HepG2 (cell line): ENCODE results near the gene MYCBPAP. TPM values are rescaled to one million over a fixed set of nuclear protein-coding genes. Genes with fewer than 3 reads are reported as not detected.
A peak's percentile ranks its signal among the peaks of the same experiment; 100 is the strongest.

Experiments used
- CHCHD3 ChIP-seq: sonication (generic); formaldehyde crosslinking; IDR thresholded peaks from 2 replicates; pipeline ENCODE4 v1.8.0; 2022; ENCODE audit warnings: mild to moderate bottlenecking, missing genetic modification reagents, moderate library complexity
- EP300 ChIP-seq, 3 experiments: sonication (generic) in 1 of 3; formaldehyde crosslinking in 1 of 3; IDR thresholded peaks; 2 replicates each; pipeline versions ENCODE4 v1.5.1 to v1.6.1; 2011 to 2020; ENCODE audit warnings: low read depth in 2 of 3, low read length in 2 of 3, borderline replicate concordance in 1 of 3, improper control_type of control experiment in 1 of 3, mild to moderate bottlenecking in 1 of 3, missing genetic modification reagents in 1 of 3, moderate library complexity in 1 of 3
- ETV6 ChIP-seq: sonication (generic); formaldehyde crosslinking; conservative IDR thresholded peaks from 2 replicates; pipeline ENCODE4 v1.4.0; 2020; ENCODE audit warnings: missing genetic modification reagents
- HES4 ChIP-seq: sonication (generic); formaldehyde crosslinking; IDR thresholded peaks from 2 replicates; pipeline ENCODE4 v1.9.0; 2021; ENCODE audit warnings: mild to moderate bottlenecking, missing genetic modification reagents, borderline replicate concordance
- KDM4B ChIP-seq: sonication (generic); formaldehyde crosslinking; IDR thresholded peaks from 2 replicates; pipeline ENCODE4 v1.4.0; 2020; ENCODE audit warnings: missing genetic modification reagents
- LRRFIP1 ChIP-seq: sonication (generic); formaldehyde crosslinking; conservative IDR thresholded peaks from 2 replicates; pipeline ENCODE4 v1.4.0; 2020; ENCODE audit warnings: missing genetic modification reagents
- MAZ ChIP-seq, 2 experiments: sonication (generic) in 1 of 2; formaldehyde crosslinking in 1 of 2; IDR thresholded peaks; 2 replicates each; pipeline versions ENCODE4 v1.5.0 to v1.6.1; 2012 to 2020; ENCODE audit warnings: low read depth in 2 of 2, mild to moderate bottlenecking in 2 of 2, borderline replicate concordance in 1 of 2, improper control_type of control experiment in 1 of 2, low read length in 1 of 2, missing genetic modification reagents in 1 of 2, moderate library complexity in 1 of 2
- MEIS1 ChIP-seq: sonication (generic); formaldehyde crosslinking; IDR thresholded peaks from 2 replicates; pipeline ENCODE4 v1.9.0; 2021; ENCODE audit warnings: mild to moderate bottlenecking, missing genetic modification reagents, moderate library complexity, borderline replicate concordance
- RBAK ChIP-seq: sonication (generic); formaldehyde crosslinking; IDR thresholded peaks from 2 replicates; pipeline ENCODE4 v1.5.1; 2020; ENCODE audit warnings: mild to moderate bottlenecking, missing genetic modification reagents
- SMAD3 ChIP-seq: sonication (generic); formaldehyde crosslinking; IDR thresholded peaks from 2 replicates; pipeline ENCODE4 v1.4.0; 2020; ENCODE audit warnings: missing genetic modification reagents
- SRY ChIP-seq: sonication (generic); formaldehyde crosslinking; IDR thresholded peaks from 2 replicates; pipeline ENCODE4 v1.8.0; 2022; ENCODE audit warnings: mild to moderate bottlenecking, missing genetic modification reagents
- TMF1 ChIP-seq: sonication (generic); formaldehyde crosslinking; IDR thresholded peaks from 2 replicates; pipeline ENCODE4 v1.8.1; 2022; ENCODE audit warnings: low read depth, missing genetic modification reagents
- ZNF317 ChIP-seq: sonication (generic); formaldehyde crosslinking; IDR thresholded peaks from 2 replicates; pipeline ENCODE4 v1.5.0; 2020; ENCODE audit warnings: mild to moderate bottlenecking, missing genetic modification reagents
- ZNF788 ChIP-seq: sonication (generic); formaldehyde crosslinking; IDR thresholded peaks from 2 replicates; pipeline ENCODE4 v1.5.0; 2020; ENCODE audit warnings: mild to moderate bottlenecking, missing genetic modification reagents, borderline replicate concordance
- polyA plus RNA-seq, 8 experiments: library from polyadenylated mRNA; depleted of rRNA in 3 of 8; stranded (reverse) in 7 of 8; unstranded in 1 of 8; fragments of >200 nt; fragmentation: Illumina TruSeq in 4 of 8; extraction: Trizol in 4 of 8; gene quantifications; 2 replicates each; pipeline versions ENCODE4 v1.2.1 to v1.2.3, GENCODE V29; 2011 to 2016; ENCODE audit warnings: low read depth in 4 of 8, missing spikeins in 1 of 8, mixed read lengths in 1 of 8; ENCODE audit not compliant: insufficient read depth in 1 of 8
- total RNA-seq, 5 experiments: library from RNA; depleted of rRNA; stranded (reverse); fragments of >200 nt; fragmentation: Illumina TruSeq; extraction: Trizol; gene quantifications; 2 replicates each; pipeline ENCODE4 v1.2.3, GENCODE V29; 2016; ENCODE audit warnings: low read depth in 1 of 5
- TF ChIP-seq, protein P1 (sequence below): sonication (generic); formaldehyde crosslinking; IDR thresholded peaks from 2 replicates; pipeline ENCODE4 v1.5.0; 2020; ENCODE audit warnings: mild to moderate bottlenecking, missing genetic modification reagents, moderate library complexity
- TF ChIP-seq, protein P2 (sequence below): sonication (generic); formaldehyde crosslinking; IDR thresholded peaks from 2 replicates; pipeline ENCODE4 v1.4.0; 2020; ENCODE audit warnings: missing genetic modification reagents
- TF ChIP-seq, protein P3 (sequence below): sonication (generic); formaldehyde crosslinking; IDR thresholded peaks from 2 replicates; pipeline ENCODE4 v1.5.1; 2020; ENCODE audit warnings: missing genetic modification reagents, mild to moderate bottlenecking, borderline replicate concordance

The MYCBPAP gene
- total and polyA plus RNA-seq, 2 of the 13 experiments (the other 11 are each of a cell fraction or from before 2014, with no cell fraction given) = 0.22 to 0.24 TPM

GRCh38 chr17:50547035-50547735 is 38.9 kb downstream of the MYCBPAP start, which contains the start of gene SPATA20 (continued):
- TF ChIP-seq LRRFIP1 (no peak), CHCHD3 (peak; percentile 74; the same call in 1 of the 2 replicates), MAZ (IDR thresholded peaks at IDR 0.05; ENCODE audit: borderline replicate concordance, low read depth, low read length) (peak; percentile 54; the same call in 1 of the 2 replicates), MAZ (CRISPR knock-in tag; IDR thresholded peaks at IDR 0.05; ENCODE audit: low read depth) (peak; percentile 89), SRY (CRISPR knock-in tag) (peak; percentile 84), EP300 (IDR thresholded peaks at IDR 0.05; ENCODE audit: low read depth in 2 of 2, low read length in 2 of 2) (peak in 1 of 2 experiments; percentile 31; a peak in 1 of 4 replicates), EP300 (CRISPR knock-in tag; IDR thresholded peaks at IDR 0.05; ENCODE audit: borderline replicate concordance) (0 out of 2 replicates have a peak, but pooled peaks have one; percentile 22), SMAD3 (CRISPR knock-in tag) (peak; percentile 83; the same call in 1 of the 2 replicates), HES4 (CRISPR knock-in tag) (peak; percentile 98), MEIS1 (CRISPR knock-in tag) (0 out of 2 replicates have a peak, but pooled peaks have one; percentile 52), ETV6 (CRISPR knock-in tag) (peak; percentile 90), RBAK (CRISPR knock-in tag) (no peak), TMF1 (no peak), ZNF788 (CRISPR knock-in tag) (peak; percentile 89), ZNF317 (CRISPR knock-in tag) (no peak), KDM4B (CRISPR knock-in tag) (peak; percentile 38; the same call in 1 of the 2 replicates)
- TF ChIP-seq, protein P1, sequence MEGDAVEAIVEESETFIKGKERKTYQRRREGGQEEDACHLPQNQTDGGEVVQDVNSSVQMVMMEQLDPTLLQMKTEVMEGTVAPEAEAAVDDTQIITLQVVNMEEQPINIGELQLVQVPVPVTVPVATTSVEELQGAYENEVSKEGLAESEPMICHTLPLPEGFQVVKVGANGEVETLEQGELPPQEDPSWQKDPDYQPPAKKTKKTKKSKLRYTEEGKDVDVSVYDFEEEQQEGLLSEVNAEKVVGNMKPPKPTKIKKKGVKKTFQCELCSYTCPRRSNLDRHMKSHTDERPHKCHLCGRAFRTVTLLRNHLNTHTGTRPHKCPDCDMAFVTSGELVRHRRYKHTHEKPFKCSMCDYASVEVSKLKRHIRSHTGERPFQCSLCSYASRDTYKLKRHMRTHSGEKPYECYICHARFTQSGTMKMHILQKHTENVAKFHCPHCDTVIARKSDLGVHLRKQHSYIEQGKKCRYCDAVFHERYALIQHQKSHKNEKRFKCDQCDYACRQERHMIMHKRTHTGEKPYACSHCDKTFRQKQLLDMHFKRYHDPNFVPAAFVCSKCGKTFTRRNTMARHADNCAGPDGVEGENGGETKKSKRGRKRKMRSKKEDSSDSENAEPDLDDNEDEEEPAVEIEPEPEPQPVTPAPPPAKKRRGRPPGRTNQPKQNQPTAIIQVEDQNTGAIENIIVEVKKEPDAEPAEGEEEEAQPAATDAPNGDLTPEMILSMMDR = peak; percentile 99
- TF ChIP-seq, protein P2, sequence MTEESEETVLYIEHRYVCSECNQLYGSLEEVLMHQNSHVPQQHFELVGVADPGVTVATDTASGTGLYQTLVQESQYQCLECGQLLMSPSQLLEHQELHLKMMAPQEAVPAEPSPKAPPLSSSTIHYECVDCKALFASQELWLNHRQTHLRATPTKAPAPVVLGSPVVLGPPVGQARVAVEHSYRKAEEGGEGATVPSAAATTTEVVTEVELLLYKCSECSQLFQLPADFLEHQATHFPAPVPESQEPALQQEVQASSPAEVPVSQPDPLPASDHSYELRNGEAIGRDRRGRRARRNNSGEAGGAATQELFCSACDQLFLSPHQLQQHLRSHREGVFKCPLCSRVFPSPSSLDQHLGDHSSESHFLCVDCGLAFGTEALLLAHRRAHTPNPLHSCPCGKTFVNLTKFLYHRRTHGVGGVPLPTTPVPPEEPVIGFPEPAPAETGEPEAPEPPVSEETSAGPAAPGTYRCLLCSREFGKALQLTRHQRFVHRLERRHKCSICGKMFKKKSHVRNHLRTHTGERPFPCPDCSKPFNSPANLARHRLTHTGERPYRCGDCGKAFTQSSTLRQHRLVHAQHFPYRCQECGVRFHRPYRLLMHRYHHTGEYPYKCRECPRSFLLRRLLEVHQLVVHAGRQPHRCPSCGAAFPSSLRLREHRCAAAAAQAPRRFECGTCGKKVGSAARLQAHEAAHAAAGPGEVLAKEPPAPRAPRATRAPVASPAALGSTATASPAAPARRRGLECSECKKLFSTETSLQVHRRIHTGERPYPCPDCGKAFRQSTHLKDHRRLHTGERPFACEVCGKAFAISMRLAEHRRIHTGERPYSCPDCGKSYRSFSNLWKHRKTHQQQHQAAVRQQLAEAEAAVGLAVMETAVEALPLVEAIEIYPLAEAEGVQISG (CRISPR knock-in tag) = peak; percentile 91
- TF ChIP-seq, protein P3, sequence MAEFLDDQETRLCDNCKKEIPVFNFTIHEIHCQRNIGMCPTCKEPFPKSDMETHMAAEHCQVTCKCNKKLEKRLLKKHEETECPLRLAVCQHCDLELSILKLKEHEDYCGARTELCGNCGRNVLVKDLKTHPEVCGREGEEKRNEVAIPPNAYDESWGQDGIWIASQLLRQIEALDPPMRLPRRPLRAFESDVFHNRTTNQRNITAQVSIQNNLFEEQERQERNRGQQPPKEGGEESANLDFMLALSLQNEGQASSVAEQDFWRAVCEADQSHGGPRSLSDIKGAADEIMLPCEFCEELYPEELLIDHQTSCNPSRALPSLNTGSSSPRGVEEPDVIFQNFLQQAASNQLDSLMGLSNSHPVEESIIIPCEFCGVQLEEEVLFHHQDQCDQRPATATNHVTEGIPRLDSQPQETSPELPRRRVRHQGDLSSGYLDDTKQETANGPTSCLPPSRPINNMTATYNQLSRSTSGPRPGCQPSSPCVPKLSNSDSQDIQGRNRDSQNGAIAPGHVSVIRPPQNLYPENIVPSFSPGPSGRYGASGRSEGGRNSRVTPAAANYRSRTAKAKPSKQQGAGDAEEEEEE (CRISPR knock-in tag) = no peak
